HG02973 (cell line): ENCODE measurements around the gene GLB1L3.
"Not testable (repeated sequence)": the region's sequence is repeated elsewhere in the genome, so short reads cannot be mapped to it uniquely, and the experiment has no call there.

Source experiments
- ATAC-seq: cut with Tn5 transposase; IDR thresholded peaks from one replicate; pipeline ENCODE4 v1.9.1; 2021; ENCODE audit warnings: moderate library complexity; ENCODE audit not compliant: unreplicated experiment

GLB1L3 gene

GRCh38 chr11:134273317-134273712 lies 2.9 kb upstream of the GLB1L3 start:
- ATAC-seq, result no peak

- ATAC-seq, result no peak
These were observed 1.0 kb upstream of the GLB1L3 start for GRCh38 chr11:134275188-134275533.

- ATAC-seq, result no peak
These were observed 410 bp downstream of the GLB1L3 start for GRCh38 chr11:134276396-134277182.

- ATAC-seq, result no peak
These were observed 1.2 kb downstream of the GLB1L3 start for GRCh38 chr11:134277183-134278001.

- ATAC-seq, result no peak
These were observed 2.2 kb downstream of the GLB1L3 start for GRCh38 chr11:134278356-134278755.

- not testable (repeated sequence) for ATAC-seq
These were observed 5.5 kb downstream of the GLB1L3 start for GRCh38 chr11:134281635-134282034.

- no peak for ATAC-seq
These were observed 6.2 kb downstream of the GLB1L3 start for GRCh38 chr11:134282121-134283045.

GRCh38 chr11:134283461-134284230 lies 7.5 kb downstream of the GLB1L3 start:
- no peak for ATAC-seq

- not testable (repeated sequence) for ATAC-seq
These were observed 8.2 kb downstream of the GLB1L3 start for GRCh38 chr11:134284349-134284748.

GRCh38 chr11:134287561-134287960 lies 11.4 kb downstream of the GLB1L3 start:
- no peak for ATAC-seq

- ATAC-seq, result no peak
These were observed 12.3 kb downstream of the GLB1L3 start for GRCh38 chr11:134288486-134288885.

GRCh38 chr11:134289167-134289566 lies 13.0 kb downstream of the GLB1L3 start:
- no peak for ATAC-seq

- no peak for ATAC-seq
These were observed 13.6 kb downstream of the GLB1L3 start for GRCh38 chr11:134289789-134290188.

- no peak for ATAC-seq
These were observed 14.5 kb downstream of the GLB1L3 start for GRCh38 chr11:134290646-134291045.

- no peak for ATAC-seq
These were observed 15.0 kb downstream of the GLB1L3 start for GRCh38 chr11:134291196-134291595.

GRCh38 chr11:134292661-134293060 lies 16.5 kb downstream of the GLB1L3 start:
- no peak for ATAC-seq

GRCh38 chr11:134293119-134294113 lies 17.2 kb downstream of the GLB1L3 start:
- no peak for ATAC-seq

- ATAC-seq, result no peak
These were observed 18.5 kb downstream of the GLB1L3 start for GRCh38 chr11:134294664-134295063.

- ATAC-seq, result no peak
These were observed 36.0 kb downstream of the GLB1L3 start for GRCh38 chr11:134312223-134312622.
